Adrenal gland (tissue), 12 donors: ENCODE results near the gene B4GAT1. TPM values are rescaled to one million over a fixed set of nuclear protein-coding genes. Genes with fewer than 3 reads are reported as not detected.
"Not testable (repeated sequence)": the region's sequence is repeated elsewhere in the genome, so short reads cannot be mapped to it uniquely, and the experiment has no call there.

ENCODE experiments used
- DNase-seq, 7 donors: peaks; one replicate each; pipeline ENCODE4 v3.0.0-alpha.2; 2019 to 2020
- H3K27ac ChIP-seq, 5 donors: fragments of 200-600 bp; sonication (generic) in 4 of 5; 1 replicate in 3 of 5; 2 replicates in 2 of 5; pipeline versions ENCODE4 v1.5.1 to v1.8.0; 2016 to 2020; ENCODE audit warnings: mild to moderate bottlenecking in 1 of 5
- H3K27me3 ChIP-seq: fragments of 200-600 bp; 2 replicates; pipeline ENCODE4 v1.8.0; 2021
- H3K36me3 ChIP-seq, 2 donors: fragments of 200-600 bp; replicated peaks in 1 of 2; 1 replicate in 1 of 2; 2 replicates in 1 of 2; pipeline versions ENCODE4 v1.5.1 to v1.8.0; 2018 to 2022
- H3K4me1 ChIP-seq, 2 donors: fragments of 200-600 bp; replicated peaks in 1 of 2; 1 replicate in 1 of 2; 2 replicates in 1 of 2; pipeline versions ENCODE4 v1.5.1 to v1.8.0; 2018 to 2021
- H3K4me3 ChIP-seq, 4 donors: fragments of 200-600 bp; sonication (generic) in 3 of 4; one replicate each; pipeline ENCODE4 v1.5.1; 2016 to 2018
- H3K9me3 ChIP-seq, 3 donors: fragments of 200-600 bp; sonication (generic) in 1 of 3; replicated peaks in 1 of 3; 1 replicate in 2 of 3; 2 replicates in 1 of 3; pipeline versions ENCODE4 v1.5.1 to v1.8.0; 2016 to 2021
- POLR2A ChIP-seq, 2 donors: fragments of 450-650 bp; IDR thresholded peaks; one replicate each; pipeline ENCODE4 v1.6.1; 2017; ENCODE audit warnings: antibody characterized with exemption in 2 of 2, mild to moderate bottlenecking in 2 of 2, moderate library complexity in 1 of 2
- WGBS, 4 donors: extraction: QIAGEN DNeasy Blood & Tissue Kit in 2 of 4; methylation state at CpG; one replicate each; pipeline versions ENCODE4 v1.1.5 to v1.1.7; 2013 to 2017; 5-methylcytosine and 5-hydroxymethylcytosine counted together
- intact Hi-C, 2 donors: fragments of 100-400 bp; cut with DNase I; formaldehyde crosslinking; loops; one replicate each; pipeline versions ENCODE4 v1.14.1 to v1.15.0; 2022 to 2023
- polyA plus RNA-seq, 3 donors: library from polyadenylated mRNA; stranded (reverse); fragments of 200-250 nt in 2 of 3; fragments of 350-450 nt in 1 of 3; fragmentation: Illumina TruSeq in 1 of 3; extraction: RNeasy Lipid Tissue Mini Kit (QIAGEN cat#74804) in 1 of 3; gene quantifications; one replicate each; pipeline ENCODE4 v1.2.3, GENCODE V29; 2013 to 2014
- total RNA-seq, 9 donors: library from RNA; depleted of rRNA in 4 of 9; stranded (reverse); fragments of >200 nt in 4 of 9; fragments of 120-200 nt in 1 of 9; fragmentation: NEBNext Ultra II Directional in 1 of 9; extraction: Animal tissue kit (Norgen Biotek cat#: 25700) in 1 of 9; gene quantifications; one replicate each; pipeline versions ENCODE4 v1.1.0 to v1.2.4, GENCODE V29; 2013 to 2023
- TF ChIP-seq, protein P1 (sequence below), 6 experiments: fragments of 450-650 bp in 4 of 6; fragments of 200-600 bp in 2 of 6; sonication (generic) in 1 of 6; IDR thresholded peaks; 1 replicate in 5 of 6; 2 replicates in 1 of 6; pipeline versions ENCODE4 v1.5.1 to v1.8.0; 2016 to 2021; ENCODE audit warnings: antibody characterized with exemption in 6 of 6, mild to moderate bottlenecking in 2 of 6, moderate library complexity in 1 of 6
- donor health status: healthy with polysubstance abuse.
- donor health status: Bipolar disorder and iron deficiency.
- donor health status: DM: yes; HTN: yes; CAD: no.
- donor health status: DM: no; HTN: no; CAD: no.
- donor health status: DM: no; HTN: no; CAD: no.
- donor health status: DM: yes; HTN: yes; CAD: no.

B4GAT1 gene
- total and polyA plus RNA-seq, 12 donors = 20.8 to 115 (median 44.0) TPM

DNA sequence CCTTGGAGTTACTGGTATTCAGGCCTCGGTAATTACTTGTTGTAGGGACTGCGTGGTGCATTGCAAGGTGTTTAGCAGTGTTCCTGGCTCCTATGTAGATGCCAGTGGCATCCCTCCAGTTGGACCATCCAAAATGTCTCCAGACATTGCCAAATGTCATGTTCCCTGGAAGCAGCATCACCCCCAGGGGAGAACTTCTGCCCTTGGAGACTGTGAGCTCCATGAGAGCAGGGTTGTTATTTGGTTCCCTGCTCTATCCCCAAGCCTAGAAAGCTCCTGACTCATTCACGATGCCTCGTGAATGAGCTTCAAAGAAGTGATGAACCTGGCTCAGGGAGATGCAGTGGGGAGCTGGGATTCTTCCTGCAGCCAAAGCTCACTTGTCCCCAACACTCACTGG lies 25.8 kb downstream of the B4GAT1 start:
- WGBS, 4 donors = 80 to 87% (median 83%) methylated on average over 4 of the region's 4 CpGs
- Histone ChIP-seq H3K27ac (no peak overlapping the region), H3K9me3 (no peaks in the 10 kb centered on the region), H3K4me3 (no peak overlapping the region), H3K27me3 (no peaks in the 10 kb centered on the region), H3K4me1 (peaks cover 0 to 11% of the 10 kb centered on the region in 2 donors), H3K36me3 (no peaks in the 10 kb centered on the region)
- intact Hi-C loops = no loop called here
- TF ChIP-seq, protein P1, sequence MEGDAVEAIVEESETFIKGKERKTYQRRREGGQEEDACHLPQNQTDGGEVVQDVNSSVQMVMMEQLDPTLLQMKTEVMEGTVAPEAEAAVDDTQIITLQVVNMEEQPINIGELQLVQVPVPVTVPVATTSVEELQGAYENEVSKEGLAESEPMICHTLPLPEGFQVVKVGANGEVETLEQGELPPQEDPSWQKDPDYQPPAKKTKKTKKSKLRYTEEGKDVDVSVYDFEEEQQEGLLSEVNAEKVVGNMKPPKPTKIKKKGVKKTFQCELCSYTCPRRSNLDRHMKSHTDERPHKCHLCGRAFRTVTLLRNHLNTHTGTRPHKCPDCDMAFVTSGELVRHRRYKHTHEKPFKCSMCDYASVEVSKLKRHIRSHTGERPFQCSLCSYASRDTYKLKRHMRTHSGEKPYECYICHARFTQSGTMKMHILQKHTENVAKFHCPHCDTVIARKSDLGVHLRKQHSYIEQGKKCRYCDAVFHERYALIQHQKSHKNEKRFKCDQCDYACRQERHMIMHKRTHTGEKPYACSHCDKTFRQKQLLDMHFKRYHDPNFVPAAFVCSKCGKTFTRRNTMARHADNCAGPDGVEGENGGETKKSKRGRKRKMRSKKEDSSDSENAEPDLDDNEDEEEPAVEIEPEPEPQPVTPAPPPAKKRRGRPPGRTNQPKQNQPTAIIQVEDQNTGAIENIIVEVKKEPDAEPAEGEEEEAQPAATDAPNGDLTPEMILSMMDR (IDR thresholded peaks at IDR 0.05) = no peak
- no peak for TF ChIP-seq POLR2A (IDR thresholded peaks at IDR 0.05)
- DNase-seq = no peak

DNA sequence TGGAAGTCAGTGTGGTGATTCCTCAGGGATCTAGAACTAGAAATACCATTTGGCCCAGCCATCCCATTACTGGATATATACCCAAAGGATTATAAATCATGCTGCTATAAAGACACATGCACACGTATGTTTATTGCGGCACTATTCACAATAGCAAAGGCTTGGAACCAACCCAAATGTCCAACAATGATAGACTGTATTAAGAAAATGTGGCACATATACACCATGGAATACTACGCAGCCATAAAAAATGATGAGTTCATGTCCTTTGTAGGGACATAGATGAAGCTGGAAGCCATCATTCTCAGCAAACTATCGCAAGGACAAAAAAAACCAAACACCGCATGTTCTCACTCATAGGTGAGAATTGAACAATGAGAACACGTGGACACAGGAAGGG lies 26.7 kb downstream of the B4GAT1 start:
- WGBS, 4 donors = 86 to 88% (median 86%) methylated on average over 6 of the region's 6 CpGs
- H3K36me3 ChIP-seq, H3K27me3 ChIP-seq, intact Hi-C loops, H3K27ac ChIP-seq, H3K9me3 ChIP-seq, DNase-seq, H3K4me3 ChIP-seq: not testable (repeated sequence)
- peaks cover 0 to 11% of the 10 kb centered on the region in 2 donors for H3K4me1 ChIP-seq

DNA sequence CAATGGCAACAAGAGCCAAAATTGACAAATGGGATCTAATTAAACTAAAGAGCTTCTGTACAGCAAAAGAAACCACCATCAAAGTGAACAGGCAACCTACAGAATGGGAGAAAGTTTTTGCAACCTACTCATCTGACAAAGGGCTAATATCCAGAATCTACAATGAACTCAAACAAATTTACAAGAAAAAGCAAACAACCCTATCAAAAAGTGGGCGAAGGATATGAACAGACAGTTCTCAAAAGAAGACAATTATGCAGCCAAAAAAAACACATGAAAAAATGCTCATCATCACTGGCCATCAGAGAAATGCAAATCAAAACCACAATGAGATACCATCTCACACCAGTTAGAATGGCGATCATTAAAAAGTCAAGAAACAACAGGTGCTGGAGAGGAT lies 27.1 kb downstream of the B4GAT1 start:
- 83 to 100% (median 95%) methylated on average over 1 to 2 of the region's 2 CpGs for WGBS, 4 donors
- DNase-seq, H3K9me3 ChIP-seq, H3K4me3 ChIP-seq, H3K36me3 ChIP-seq, H3K27me3 ChIP-seq, H3K27ac ChIP-seq, intact Hi-C loops: not testable (repeated sequence)
- peaks cover 0 to 11% of the 10 kb centered on the region in 2 donors for H3K4me1 ChIP-seq

DNA sequence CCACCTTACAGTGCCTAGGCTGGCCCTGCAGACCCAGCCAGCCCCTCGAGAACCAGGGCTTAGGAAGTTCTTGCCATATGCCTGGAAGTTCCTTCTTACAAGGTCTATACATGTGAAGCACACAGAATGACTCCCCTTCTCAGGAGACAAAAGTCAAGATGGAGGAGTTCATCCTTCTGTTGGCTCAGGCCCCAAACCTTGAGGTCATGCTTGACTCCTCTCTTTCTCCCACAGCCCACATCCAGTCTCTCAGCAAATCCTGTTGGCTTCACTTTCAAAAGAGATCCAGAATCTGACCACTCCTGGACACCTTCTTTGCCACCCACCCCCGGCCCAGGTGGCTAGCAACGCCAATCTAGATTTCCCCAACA lies 28.8 kb downstream of the B4GAT1 start:
- peaks cover 0 to 11% of the 10 kb centered on the region in 2 donors for H3K4me1 ChIP-seq

DNA sequence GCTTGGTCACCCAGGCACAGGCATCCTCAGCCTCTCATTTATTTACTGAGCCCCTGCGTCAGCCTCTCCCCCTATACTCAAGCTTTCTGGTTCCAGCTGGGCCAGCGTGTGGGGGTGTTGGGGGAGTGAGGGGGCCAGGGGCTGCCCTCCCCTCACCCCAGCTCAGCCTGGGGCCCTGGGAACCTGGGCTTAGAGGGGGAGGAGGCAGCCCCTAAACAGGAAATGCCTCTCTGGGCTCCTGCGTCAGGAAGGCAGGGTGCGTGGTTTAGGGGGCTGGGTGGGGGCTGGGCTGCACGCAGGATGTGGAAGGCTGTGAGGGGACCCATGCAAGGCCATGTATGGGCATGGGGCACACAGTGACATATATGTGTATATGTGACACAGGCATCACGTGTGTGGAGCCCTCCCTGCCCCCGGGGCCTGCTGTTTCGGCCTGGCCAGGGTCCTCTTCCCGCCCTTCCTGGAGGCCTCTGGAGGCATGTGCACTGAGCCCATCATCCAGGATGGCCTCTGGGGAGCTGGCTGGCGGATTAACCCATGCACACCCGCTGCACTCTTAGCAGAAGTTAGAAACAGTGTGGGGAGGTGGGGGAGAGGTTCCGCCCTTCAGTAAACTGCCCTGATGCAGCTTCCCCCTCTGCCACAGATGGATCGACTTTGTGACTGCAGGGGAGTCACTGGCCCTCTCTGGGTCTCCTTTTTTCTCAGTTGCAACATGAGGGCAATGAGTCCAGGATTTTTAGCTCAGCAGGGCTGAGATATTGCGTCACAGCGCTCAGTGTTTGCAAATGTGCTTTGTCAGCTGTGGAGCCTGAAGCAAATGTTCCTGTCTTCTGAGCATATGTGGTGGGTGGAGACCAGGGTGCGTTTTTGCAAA lies 29.5 kb downstream of the B4GAT1 start:
- WGBS, 4 donors = 35 to 56% (median 41%) methylated on average over 7 to 16 of the region's 16 CpGs
- TF ChIP-seq, protein P1 (IDR thresholded peaks at IDR 0.05) = no peak
- no peak for TF ChIP-seq POLR2A (IDR thresholded peaks at IDR 0.05)
- intact Hi-C loops = no loop called here
- H3K4me3 ChIP-seq = no peak overlapping the region
- peak overlapping the region in 4 of 5 donors; percentile 39 to 91 (median 65) for H3K27ac ChIP-seq
- H3K27me3 ChIP-seq = no peaks in the 10 kb centered on the region
- DNase-seq = peak in 5 of 7 donors; percentile 68 to 82 (median 68)
- H3K9me3 ChIP-seq = no peaks in the 10 kb centered on the region
- peaks cover 5 to 16% of the 10 kb centered on the region in 2 donors for H3K4me1 ChIP-seq
- no peaks in the 10 kb centered on the region for H3K36me3 ChIP-seq

More for the DNA sequence above, 28.8 kb downstream of the B4GAT1 start:
- TF ChIP-seq, protein P1 (IDR thresholded peaks at IDR 0.05) = no peak
- no peak for TF ChIP-seq POLR2A (IDR thresholded peaks at IDR 0.05)
- Histone ChIP-seq H3K36me3 (no peaks in the 10 kb centered on the region), H3K4me3 (no peak overlapping the region), H3K27me3 (no peaks in the 10 kb centered on the region), H3K9me3 (no peaks in the 10 kb centered on the region), H3K27ac (peak overlapping the region in 2 of 5 donors; percentile 75 to 91)
- intact Hi-C loops = no loop called here
- WGBS, 4 donors = 77 to 100% (median 79%) methylated on average over 2 to 3 of the region's 3 CpGs
- DNase-seq = no peak
